Neuronal stem cell (in vitro differentiated cells): ENCODE results near the gene SOWAHC.

Source experiments
- DNase-seq: peaks from one replicate; pipeline ENCODE4 v3.0.0-alpha.2; 2013; ENCODE audit warnings: low spot score
- H2AFZ ChIP-seq: one replicate; pipeline ENCODE4 v1.6.1; 2013; ENCODE audit warnings: mild to moderate bottlenecking, low read length, inconsistent platforms
- H2AK5ac ChIP-seq: 2 replicates; pipeline ENCODE4 v1.6.1; 2013; ENCODE audit warnings: low read depth, mild to moderate bottlenecking, inconsistent platforms, low read length, moderate library complexity, mixed read lengths
- H2BK120ac ChIP-seq: 2 replicates; pipeline ENCODE4 v1.6.1; 2013; ENCODE audit warnings: low read depth, mild to moderate bottlenecking, inconsistent platforms, low read length, moderate library complexity, mixed read lengths
- H2BK12ac ChIP-seq: one replicate; pipeline ENCODE4 v1.6.1; 2013; ENCODE audit warnings: low read length, inconsistent platforms
- H2BK15ac ChIP-seq: 2 replicates; pipeline ENCODE4 v1.6.1; 2013; ENCODE audit warnings: mild to moderate bottlenecking, low read length, inconsistent platforms, mixed read lengths
- H2BK5ac ChIP-seq: one replicate; pipeline ENCODE4 v1.6.1; 2013; ENCODE audit warnings: inconsistent platforms, mild to moderate bottlenecking, low read length, moderate library complexity
- H3K14ac ChIP-seq: one replicate; pipeline ENCODE4 v1.6.1; 2013; ENCODE audit warnings: low read length, inconsistent platforms
- H3K18ac ChIP-seq: 2 replicates; pipeline ENCODE4 v1.6.1; 2013; ENCODE audit warnings: low read length, inconsistent platforms
- H3K23ac ChIP-seq: 2 replicates; pipeline ENCODE4 v1.6.1; 2013; ENCODE audit warnings: low read depth, mild to moderate bottlenecking, mixed read lengths, low read length, inconsistent platforms; ENCODE audit not compliant: poor library complexity
- H3K27ac ChIP-seq: replicated peaks from 3 replicates; pipeline ENCODE4 v1.5.1; 2013; ENCODE audit warnings: low read length, inconsistent platforms
- H3K27me3 ChIP-seq, 3 experiments: 2 replicates each; pipeline ENCODE4 v1.6.1; 2013; ENCODE audit warnings: low read length in 3 of 3, mild to moderate bottlenecking in 2 of 3, inconsistent platforms in 1 of 3, low read depth in 1 of 3, mixed read lengths in 1 of 3, moderate library complexity in 1 of 3; ENCODE audit not compliant: control insufficient read depth in 3 of 3, insufficient read depth in 3 of 3
- H3K36me3 ChIP-seq, 2 donors: replicated peaks in 1 of 2; 2 replicates each; pipeline ENCODE4 v1.6.1; 2013; ENCODE audit warnings: low read length in 2 of 2; ENCODE audit not compliant: control insufficient read depth in 2 of 2, insufficient read depth in 2 of 2
- H3K4ac ChIP-seq: 2 replicates; pipeline ENCODE4 v1.6.1; 2013; ENCODE audit warnings: inconsistent platforms, mild to moderate bottlenecking, low read length, moderate library complexity
- H3K4me1 ChIP-seq, 2 donors: 1 replicate in 1 of 2; 2 replicates in 1 of 2; pipeline ENCODE4 v1.6.1; 2013; ENCODE audit warnings: low read length in 2 of 2, low read depth in 1 of 2; ENCODE audit not compliant: control insufficient read depth in 2 of 2, insufficient read depth in 1 of 2
- H3K4me2 ChIP-seq: one replicate; pipeline ENCODE4 v1.6.1; 2013; ENCODE audit warnings: mild to moderate bottlenecking, low read length, inconsistent platforms; ENCODE audit not compliant: insufficient read depth, poor library complexity, severe bottlenecking
- H3K4me3 ChIP-seq, 2 donors: 2 replicates each; pipeline ENCODE4 v1.5.1; 2013; ENCODE audit warnings: low read length in 2 of 2, mild to moderate bottlenecking in 2 of 2, inconsistent platforms in 1 of 2, moderate library complexity in 1 of 2
- H3K79me1 ChIP-seq: one replicate; pipeline ENCODE4 v1.6.1; 2013; ENCODE audit warnings: low read depth, mild to moderate bottlenecking, inconsistent platforms, low read length, moderate library complexity
- H3K9ac ChIP-seq: one replicate; pipeline ENCODE4 v1.6.1; 2013; ENCODE audit warnings: mild to moderate bottlenecking, low read depth, low read length, inconsistent platforms; ENCODE audit not compliant: poor library complexity
- H3K9me3 ChIP-seq, 2 donors: replicated peaks in 1 of 2; 2 replicates each; pipeline versions ENCODE3 to v1.6.1; 2013; ENCODE audit warnings: low read length in 2 of 2, mild to moderate bottlenecking in 2 of 2, inconsistent platforms in 1 of 2, low read depth in 1 of 2, mixed read lengths in 1 of 2, moderate library complexity in 1 of 2; ENCODE audit not compliant: control insufficient read depth in 2 of 2, insufficient read depth in 1 of 2
- H4K8ac ChIP-seq: one replicate; pipeline ENCODE4 v1.6.1; 2013; ENCODE audit warnings: low read depth, mild to moderate bottlenecking, inconsistent platforms, low read length, moderate library complexity
- H4K91ac ChIP-seq: one replicate; pipeline ENCODE4 v1.6.1; 2013; ENCODE audit warnings: low read length, low read depth, mild to moderate bottlenecking, inconsistent platforms; ENCODE audit not compliant: poor library complexity
- WGBS, 2 donors: extraction: QIAGEN DNeasy Blood & Tissue Kit; methylation state at CpG; one replicate each; pipeline ENCODE4 v1.1.7; 2013; ENCODE audit warnings: missing lambda C conversion rate in 2 of 2, mixed read lengths in 1 of 2; ENCODE audit not compliant: insufficient read length in 2 of 2, insufficient replicate concordance in 1 of 2; ENCODE audit errors: extremely low coverage in 2 of 2; 5-methylcytosine and 5-hydroxymethylcytosine counted together

The SOWAHC gene

GRCh38 chr2:109630441-109631430 is 16.6 kb downstream of the SOWAHC start:
- H3K4me1 ChIP-seq: no peaks in the 10 kb centered on the region
- no peak overlapping the region for H2BK15ac ChIP-seq
- H2AFZ ChIP-seq: no peak overlapping the region
- H3K4me2 ChIP-seq: no peak overlapping the region
- H4K91ac ChIP-seq: no peak overlapping the region
- no peak overlapping the region for H2AK5ac ChIP-seq
- no peak overlapping the region for H2BK120ac ChIP-seq
- no peaks in the 10 kb centered on the region for H3K27me3 ChIP-seq
- no peak overlapping the region for H4K8ac ChIP-seq
- H2BK12ac ChIP-seq: no peak overlapping the region
- no peaks in the 10 kb centered on the region for H3K36me3 ChIP-seq
- no peak overlapping the region for H3K9ac ChIP-seq
- peak overlapping the region in 1 of 2 donors; percentile 7 for H3K4me3 ChIP-seq
- no CpG with 5 or more reads among the region's 19 CpGs for WGBS, 2 donors
- H3K23ac ChIP-seq: no peak overlapping the region
- DNase-seq: no peak
- no peak overlapping the region for H3K18ac ChIP-seq
- H3K14ac ChIP-seq: no peak overlapping the region
- H2BK5ac ChIP-seq: no peak overlapping the region
- H3K4ac ChIP-seq: no peak overlapping the region
- H3K79me1 ChIP-seq: no peaks in the 10 kb centered on the region
- no peak overlapping the region for H3K27ac ChIP-seq
- no peaks in the 10 kb centered on the region for H3K9me3 ChIP-seq

- H2AK5ac ChIP-seq: no peak overlapping the region
- no peak overlapping the region for H3K23ac ChIP-seq
- H2BK120ac ChIP-seq: no peak overlapping the region
- H3K27ac ChIP-seq: no peak overlapping the region
- H3K36me3 ChIP-seq: no peaks in the 10 kb centered on the region
- H3K4me3 ChIP-seq: no peak overlapping the region
- no peaks in the 10 kb centered on the region for H3K9me3 ChIP-seq
- H2BK12ac ChIP-seq: no peak overlapping the region
- no peak overlapping the region for H2AFZ ChIP-seq
- H3K14ac ChIP-seq: no peak overlapping the region
- H2BK15ac ChIP-seq: no peak overlapping the region
- H3K4me1 ChIP-seq: no peaks in the 10 kb centered on the region
- H3K18ac ChIP-seq: no peak overlapping the region
- DNase-seq: no peak
- H2BK5ac ChIP-seq: no peak overlapping the region
- WGBS, 2 donors: no CpG with 5 or more reads among the region's 3 CpGs
- no peak overlapping the region for H4K91ac ChIP-seq
- H4K8ac ChIP-seq: no peak overlapping the region
- H3K79me1 ChIP-seq: no peaks in the 10 kb centered on the region
- no peaks in the 10 kb centered on the region for H3K27me3 ChIP-seq
- no peak overlapping the region for H3K9ac ChIP-seq
- H3K4me2 ChIP-seq: no peak overlapping the region
- no peak overlapping the region for H3K4ac ChIP-seq
Observed at GRCh38 chr2:109631741-109632140, 17.6 kb downstream of the SOWAHC start.

- H3K4me2 ChIP-seq: no peak overlapping the region
- no peak overlapping the region for H3K27ac ChIP-seq
- H4K91ac ChIP-seq: no peak overlapping the region
- no peak overlapping the region for H2BK5ac ChIP-seq
- no peak overlapping the region for H4K8ac ChIP-seq
- H3K36me3 ChIP-seq: no peaks in the 10 kb centered on the region
- no peak overlapping the region for H3K14ac ChIP-seq
- DNase-seq: no peak
- H3K9me3 ChIP-seq: no peaks in the 10 kb centered on the region
- H3K79me1 ChIP-seq: no peaks in the 10 kb centered on the region
- H3K27me3 ChIP-seq: no peaks in the 10 kb centered on the region
- no CpG with 5 or more reads among the region's 14 CpGs for WGBS, 2 donors
- H2AFZ ChIP-seq: no peak overlapping the region
- no peak overlapping the region for H3K4me3 ChIP-seq
- H3K4ac ChIP-seq: no peak overlapping the region
- H2BK12ac ChIP-seq: no peak overlapping the region
- no peak overlapping the region for H3K23ac ChIP-seq
- no peaks in the 10 kb centered on the region for H3K4me1 ChIP-seq
- no peak overlapping the region for H2BK120ac ChIP-seq
- H2AK5ac ChIP-seq: no peak overlapping the region
- no peak overlapping the region for H3K18ac ChIP-seq
- no peak overlapping the region for H2BK15ac ChIP-seq
- H3K9ac ChIP-seq: no peak overlapping the region
Observed at GRCh38 chr2:109632158-109632789, 18.1 kb downstream of the SOWAHC start.

- Histone ChIP-seq H2BK120ac (no peak overlapping the region), H3K23ac (no peak overlapping the region), H3K4ac (no peak overlapping the region), H3K36me3 (no peaks in the 10 kb centered on the region), H3K4me3 (no peak overlapping the region), H3K4me2 (no peak overlapping the region), H4K8ac (no peak overlapping the region), H3K9me3 (no peaks in the 10 kb centered on the region), H2BK12ac (no peak overlapping the region), H3K27me3 (no peaks in the 10 kb centered on the region), H3K18ac (no peak overlapping the region), H3K14ac (no peak overlapping the region), H4K91ac (no peak overlapping the region), H2AK5ac (no peak overlapping the region), H3K79me1 (no peaks in the 10 kb centered on the region), H3K4me1 (no peaks in the 10 kb centered on the region), H3K27ac (no peak overlapping the region), H3K9ac (no peak overlapping the region), H2BK5ac (no peak overlapping the region), H2AFZ (no peak overlapping the region), H2BK15ac (no peak overlapping the region)
- WGBS, 2 donors: no CpG with 5 or more reads among the region's 10 CpGs
- DNase-seq: no peak
Observed at GRCh38 chr2:109633284-109633961, 19.3 kb downstream of the SOWAHC start.
